H1 (cell line): ENCODE measurements around the gene ADCY2. TPM values are rescaled to one million over a fixed set of nuclear protein-coding genes. Genes with fewer than 3 reads are reported as not detected.
A peak's percentile ranks its signal among the peaks of the same experiment; 100 is the strongest.

Source experiments
- CTCF ChIA-PET: fragments of 300-600 bp; sonication (Branson Sonifier 250); formaldehyde crosslinking; loops from one replicate; lab custom pipeline; 2021; ENCODE audit not compliant: partially characterized antibody; lab: Charles Lee
- POLR2A ChIA-PET: fragments of 300-600 bp; sonication (Branson Sonifier 250); formaldehyde crosslinking; loops from one replicate; lab custom pipeline; 2021; ENCODE audit warnings: inconsistent platforms; ENCODE audit not compliant: partially characterized antibody; lab: Charles Lee
- DNase-seq, 2 experiments: peaks; one replicate each; pipeline versions ENCODE4 v3.0.0 to v3.0.0-alpha.2; 2010 to 2022; ENCODE audit warnings: low spot score in 2 of 2, low read depth in 1 of 2, mixed read lengths in 1 of 2
- FAIRE-seq: peaks from 2 replicates; lab custom pipeline; 2011; peaks lifted over from hg19 to GRCh38; lab: Jason Lieb, UNC
- H2AFZ ChIP-seq: 2 replicates; pipeline ENCODE4 v1.8.1; 2012; ENCODE audit warnings: low read length, inconsistent platforms
- H2AK5ac ChIP-seq: 2 replicates; pipeline ENCODE4 v1.6.1; 2013; ENCODE audit warnings: low read depth, low read length
- H2BK120ac ChIP-seq: replicated peaks from 2 replicates; pipeline ENCODE3; 2013; ENCODE audit warnings: low read depth, low read length, inconsistent platforms
- H2BK12ac ChIP-seq: 2 replicates; pipeline ENCODE4 v1.6.1; 2013; ENCODE audit warnings: low read depth, low read length
- H2BK15ac ChIP-seq: 2 replicates; pipeline ENCODE4 v1.6.1; 2013; ENCODE audit warnings: low read length
- H2BK20ac ChIP-seq: 2 replicates; pipeline ENCODE4 v1.6.1; 2013; ENCODE audit warnings: low read length
- H2BK5ac ChIP-seq: 2 replicates; pipeline ENCODE4 v1.6.1; 2013; ENCODE audit warnings: low read depth, low read length
- H3K14ac ChIP-seq: 2 replicates; pipeline ENCODE4 v1.6.1; 2013; ENCODE audit warnings: inconsistent platforms; ENCODE audit not compliant: insufficient read length
- H3K18ac ChIP-seq: 2 replicates; pipeline ENCODE4 v1.6.1; 2013; ENCODE audit warnings: low read length; ENCODE audit errors: extremely low read depth
- H3K23ac ChIP-seq: 2 replicates; pipeline ENCODE4 v1.6.1; 2013; ENCODE audit warnings: inconsistent platforms; ENCODE audit not compliant: insufficient read length
- H3K23me2 ChIP-seq: 2 replicates; pipeline ENCODE4 v1.6.1; 2013; ENCODE audit warnings: low read depth, low read length
- H3K27ac ChIP-seq: 2 replicates; pipeline ENCODE4 v1.6.1; 2011; ENCODE audit warnings: low read depth, low read length, inconsistent platforms
- H3K27me3 ChIP-seq, 4 experiments: replicated peaks in 1 of 4; 1 replicate in 1 of 4; 2 replicates in 3 of 4; pipeline versions ENCODE4 v1.6.1 to v1.8.1; 2011 to 2013; ENCODE audit warnings: low read length in 3 of 4, mild to moderate bottlenecking in 3 of 4, inconsistent platforms in 2 of 4, mixed read lengths in 2 of 4, moderate library complexity in 1 of 4; ENCODE audit not compliant: control insufficient read depth in 3 of 4, insufficient read depth in 3 of 4; ENCODE audit errors: extremely low read depth in 1 of 4
- H3K36me3 ChIP-seq, 4 experiments: 2 replicates each; pipeline versions ENCODE4 v1.6.1 to v1.8.1; 2011 to 2013; ENCODE audit warnings: mild to moderate bottlenecking in 4 of 4, low read length in 3 of 4, moderate library complexity in 2 of 4, control low read depth in 1 of 4, inconsistent platforms in 1 of 4; ENCODE audit not compliant: insufficient read depth in 4 of 4, control insufficient read depth in 2 of 4
- H3K4ac ChIP-seq: replicated peaks from 2 replicates; pipeline ENCODE3; 2013; ENCODE audit warnings: low read length, low read depth, mixed read lengths, inconsistent platforms; ENCODE audit not compliant: insufficient read length
- H3K4me1 ChIP-seq, 4 experiments: replicated peaks in 1 of 4; 1 replicate in 1 of 4; 2 replicates in 3 of 4; pipeline versions ENCODE4 v1.6.1 to v1.8.1; 2011 to 2013; ENCODE audit warnings: low read length in 3 of 4, inconsistent platforms in 2 of 4, mixed read lengths in 1 of 4; ENCODE audit not compliant: insufficient read depth in 4 of 4, control insufficient read depth in 3 of 4
- H3K4me2 ChIP-seq, 2 experiments: 2 replicates each; pipeline versions ENCODE4 v1.6.1 to v1.8.1; 2011 to 2013; ENCODE audit warnings: low read depth in 2 of 2, low read length in 2 of 2, control low read depth in 1 of 2, inconsistent platforms in 1 of 2, mild to moderate bottlenecking in 1 of 2; ENCODE audit not compliant: insufficient read depth in 1 of 2
- H3K4me3 ChIP-seq, 4 experiments: fragments of 200-600, 300-600 bp in 1 of 4; sonication (generic), shearing (Covaris generic), sonication (Bioruptor Twin) in 1 of 4; 2 replicates each; pipeline versions ENCODE4 v1.5.1 to v1.8.1; 2011 to 2016; ENCODE audit warnings: low read length in 4 of 4, low read depth in 3 of 4, control low read depth in 2 of 4, inconsistent platforms in 2 of 4, mild to moderate bottlenecking in 2 of 4, mixed read lengths in 1 of 4, moderate library complexity in 1 of 4; ENCODE audit not compliant: insufficient read depth in 2 of 4; ENCODE audit errors: extremely low read depth in 1 of 4
- H3K56ac ChIP-seq: replicated peaks from 2 replicates; pipeline ENCODE3; 2013; ENCODE audit warnings: low read depth, mild to moderate bottlenecking, mixed read lengths, low read length, inconsistent platforms; ENCODE audit not compliant: insufficient read length
- H3K79me1 ChIP-seq: 2 replicates; pipeline ENCODE4 v1.6.1; 2013; ENCODE audit warnings: low read depth, low read length, control low read depth
- H3K79me2 ChIP-seq, 2 experiments: 2 replicates each; pipeline versions ENCODE4 v1.6.1 to v1.8.1; 2012 to 2013; ENCODE audit warnings: low read length in 2 of 2, mild to moderate bottlenecking in 2 of 2, inconsistent platforms in 1 of 2; ENCODE audit not compliant: insufficient read depth in 2 of 2, control insufficient read depth in 1 of 2
- H3K9ac ChIP-seq, 4 experiments: replicated peaks in 1 of 4; 1 replicate in 1 of 4; 2 replicates in 3 of 4; pipeline versions ENCODE4 v1.6.1 to v1.8.1; 2011 to 2013; ENCODE audit warnings: low read depth in 3 of 4, low read length in 3 of 4, control low read depth in 2 of 4, mild to moderate bottlenecking in 2 of 4, moderate library complexity in 2 of 4, inconsistent platforms in 1 of 4; ENCODE audit errors: extremely low read depth in 1 of 4
- H3K9me3 ChIP-seq, 2 experiments: 2 replicates each; pipeline versions ENCODE4 v1.6.1 to v1.8.1; 2012 to 2013; ENCODE audit warnings: mild to moderate bottlenecking in 2 of 2, moderate library complexity in 2 of 2, control low read depth in 1 of 2, inconsistent platforms in 1 of 2, low read depth in 1 of 2, low read length in 1 of 2, mixed read lengths in 1 of 2; ENCODE audit not compliant: insufficient read depth in 2 of 2
- H4K20me1 ChIP-seq, 2 experiments: replicated peaks in 1 of 2; 2 replicates each; pipeline versions ENCODE3 to v1.8.1; 2011 to 2013; ENCODE audit warnings: inconsistent platforms in 2 of 2, low read length in 2 of 2, mild to moderate bottlenecking in 1 of 2; ENCODE audit not compliant: insufficient read depth in 2 of 2, control insufficient read depth in 1 of 2
- H4K5ac ChIP-seq: 2 replicates; pipeline ENCODE4 v1.6.1; 2013; ENCODE audit warnings: low read length, low read depth, mixed read lengths, inconsistent platforms; ENCODE audit not compliant: insufficient read length
- H4K8ac ChIP-seq: 2 replicates; pipeline ENCODE4 v1.8.0; 2013; ENCODE audit warnings: mild to moderate bottlenecking, moderate library complexity, low read length, inconsistent platforms; ENCODE audit not compliant: insufficient read depth; ENCODE audit errors: extremely low read depth
- H4K91ac ChIP-seq: replicated peaks from 2 replicates; pipeline ENCODE3; 2013; ENCODE audit warnings: low read length, mixed read lengths, inconsistent platforms; ENCODE audit not compliant: insufficient read length
- CTCF ChIP-seq, 3 experiments: IDR thresholded peaks; 1 replicate in 2 of 3; 2 replicates in 1 of 3; pipeline versions ENCODE4 v1.5.1 to v1.6.1; 2011; ENCODE audit warnings: low read length in 3 of 3, mild to moderate bottlenecking in 3 of 3, inconsistent platforms in 2 of 3, low read depth in 1 of 3, moderate library complexity in 1 of 3; ENCODE audit not compliant: insufficient read depth in 1 of 3; ENCODE audit errors: control extremely low read depth in 1 of 3
- RAD21 ChIP-seq, 2 experiments: IDR thresholded peaks in 1 of 2; conservative IDR thresholded peaks in 1 of 2; 2 replicates each; pipeline ENCODE4 v1.6.1; 2011; ENCODE audit warnings: low read depth in 2 of 2, low read length in 2 of 2, improper control_type of control experiment in 1 of 2, inconsistent platforms in 1 of 2, mild to moderate bottlenecking in 1 of 2, moderate library complexity in 1 of 2
- TCF12 ChIP-seq: IDR thresholded peaks from 2 replicates; pipeline ENCODE4 v1.6.1; 2011; ENCODE audit warnings: low read depth, mild to moderate bottlenecking, low read length
- WGBS, 2 experiments: shearing (Covaris generic) in 1 of 2; methylation state at CpG; one replicate each; pipeline versions ENCODE4 v1.1.6 to v1.1.7; 2013 to 2015; ENCODE audit warnings: low lambda C conversion rate in 2 of 2, mixed read lengths in 2 of 2, inconsistent platforms in 1 of 2, low coverage in 1 of 2, missing lambda C conversion rate in 1 of 2; ENCODE audit not compliant: insufficient replicate concordance in 2 of 2, insufficient coverage in 1 of 2, insufficient read length in 1 of 2; ENCODE audit errors: extremely low coverage in 1 of 2, missing lambda C conversion rate in 1 of 2; 5-methylcytosine and 5-hydroxymethylcytosine counted together
- polyA plus RNA-seq, 7 experiments: library from polyadenylated mRNA; depleted of rRNA in 3 of 7; stranded (reverse) in 5 of 7; unstranded in 2 of 7; fragments of >200 nt in 5 of 7; fragments of 200-250 nt in 2 of 7; gene quantifications; 1 replicate in 5 of 7; 2 replicates in 1 of 7; 4 replicates in 1 of 7; pipeline versions ENCODE4 v1.2.1 to v1.2.3, GENCODE V29; 2011 to 2013; ENCODE audit warnings: missing spikeins in 2 of 7, mixed read lengths in 2 of 7
- total RNA-seq: library from RNA; stranded (reverse); fragmentation: NEBNext Ultra II Directional; extraction: Animal tissue kit (Norgen Biotek cat#: 25700); gene quantifications from 2 replicates; pipeline ENCODE4 v1.2.1, GENCODE V29; 2021

Gene ADCY2
- total and polyA plus RNA-seq, 2 of the 8 experiments (the other 6 are each of a cell fraction or from before 2014, with no cell fraction given), result 35.8 to 122 TPM

GRCh38 chr5:7464182-7464581 is 68.2 kb downstream of the ADCY2 start:
- Histone ChIP-seq H3K14ac (no peak overlapping the region), H3K4me1 (peaks cover 0 to 13% (median 4%) of the 10 kb centered on the region in 4 experiments; a peak in 5 of 7 replicates), H3K4me2 (no peak overlapping the region), H4K20me1 (peaks cover 0 to 3% of the 10 kb centered on the region in 2 experiments), H3K79me2 (peaks cover 0 to 98% of the 10 kb centered on the region in 2 experiments; a peak in 3 of 4 replicates), H2BK12ac (no peak overlapping the region), H3K79me1 (peaks cover 2% of the 10 kb centered on the region; the same call in 1 of the 2 replicates), H2BK20ac (no peak overlapping the region), H3K9ac (no peak overlapping the region), H2AK5ac (no peak overlapping the region), H3K4me3 (no peak overlapping the region), H3K36me3 (no peaks in the 10 kb centered on the region; a peak in 1 of 8 replicates), H2BK15ac (no peak overlapping the region), H4K5ac (no peak overlapping the region), H2BK5ac (no peak overlapping the region), H3K27ac (no peak overlapping the region), H3K27me3 (no peaks in the 10 kb centered on the region), H4K8ac (no peak overlapping the region), H3K23ac (no peak overlapping the region), H3K4ac (no peak overlapping the region), H2AFZ (no peak overlapping the region), H3K9me3 (no peaks in the 10 kb centered on the region), H2BK120ac (no peak overlapping the region), H4K91ac (no peak overlapping the region), H3K18ac (no peak overlapping the region), H3K56ac (no peak overlapping the region), H3K23me2 (no peaks in the 10 kb centered on the region)
- TF ChIP-seq RAD21 (IDR thresholded peaks at IDR 0.05 in 1 of 2, conservative IDR thresholded peaks at IDR 0.05 in 1 of 2; ENCODE audit: low read depth in 2 of 2, low read length in 2 of 2) (peak; percentile 73 to 77), TCF12 (no peak), CTCF (IDR thresholded peaks at IDR 0.05; ENCODE audit: control extremely low read depth in 1 of 3, insufficient read depth in 1 of 3, low read depth in 1 of 3, low read length in 3 of 3) (peak; percentile 40 to 54 (median 49))
- FAIRE-seq, result no peak
- ChIA-PET CTCF (interaction anchor here (0.6 to 3.9 kb wide), 16 partner anchors 11 to 662 kb away, joined by 3 to 19 read pairs (median 3); partner anchors contain the start of gene ADCY2), POLR2A (interaction anchor here (0.8 to 1.2 kb wide), 2 partner anchors 10 to 69 kb away, joined by 3 read pairs; partner anchors contain the start of gene ADCY2)
- 88% methylated on average over 3 of the region's 3 CpGs; no CpG with 5 or more reads in 1 of the 2 experiments for WGBS, 2 experiments
- no peak for DNase-seq
